GM12892 (cell line): ENCODE measurements around the gene VWA5B1.

Experiments used
- POLR2A ChIP-seq: IDR thresholded peaks from 2 replicates; pipeline ENCODE4 v1.6.1; 2011; ENCODE audit warnings: low read depth, low read length, control low read depth
- POLR2AphosphoS5 ChIP-seq: IDR thresholded peaks from 2 replicates; pipeline ENCODE4 v1.6.1; 2011; ENCODE audit warnings: low read depth, low read length, control low read depth

DNA sequence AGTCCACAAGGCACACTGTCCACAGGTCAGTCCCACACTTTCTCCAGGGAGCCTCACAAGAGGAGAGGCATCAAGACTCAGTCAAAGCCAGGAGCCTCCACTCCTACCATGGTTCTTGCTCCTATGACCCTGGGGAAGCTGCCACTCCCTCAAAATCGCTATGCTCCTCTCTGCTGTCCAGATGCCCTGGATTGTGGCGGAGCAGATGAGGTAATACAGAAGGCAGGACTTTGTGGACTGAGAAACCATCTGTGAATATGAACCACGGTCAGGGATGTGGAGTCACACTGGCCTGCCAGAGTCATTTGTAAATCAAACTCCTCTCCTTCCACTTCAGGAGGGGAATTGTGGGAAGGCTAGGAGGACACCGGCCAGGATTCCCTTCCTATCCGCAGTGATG, 20.6 kb downstream of the VWA5B1 start:
- TF ChIP-seq POLR2A (no peak), POLR2AphosphoS5 (no peak)
